Testis (tissue), 3 donors: ENCODE results near the gene ZNF683. TPM values are rescaled to one million over a fixed set of nuclear protein-coding genes. Genes with fewer than 3 reads are reported as not detected.

ENCODE experiments used
- DNase-seq: peaks from one replicate; pipeline ENCODE4 v3.0.0-alpha.2; 2019
- H3K27ac ChIP-seq, 2 donors: fragments of 200-600 bp; sonication (generic); one replicate each; pipeline ENCODE4 v1.5.1; 2019
- H3K27me3 ChIP-seq: fragments of 200-600 bp; sonication (generic); one replicate; pipeline ENCODE4 v1.5.1; 2019
- H3K36me3 ChIP-seq: fragments of 200-600 bp; sonication (generic); one replicate; pipeline ENCODE4 v1.5.1; 2017; ENCODE audit warnings: low read depth; ENCODE audit errors: missing control alignments
- H3K4me1 ChIP-seq: fragments of 200-600 bp; sonication (generic); one replicate; pipeline ENCODE4 v1.5.1; 2019
- H3K4me3 ChIP-seq, 2 donors: fragments of 200-600 bp; sonication (generic); one replicate each; pipeline ENCODE4 v1.5.1; 2017 to 2019
- H3K9me3 ChIP-seq: fragments of 200-600 bp; sonication (generic); one replicate; pipeline ENCODE4 v1.5.1; 2017
- CTCF ChIP-seq, 3 experiments: fragments of 450-650 bp in 2 of 3; fragments of 200-600 bp in 1 of 3; sonication (generic) in 1 of 3; IDR thresholded peaks; one replicate each; pipeline ENCODE4 v1.5.1; 2016 to 2019; ENCODE audit warnings: antibody characterized with exemption in 3 of 3, mild to moderate bottlenecking in 2 of 3, moderate library complexity in 1 of 3
- POLR2A ChIP-seq: fragments of 450-650 bp; IDR thresholded peaks from one replicate; pipeline ENCODE4 v1.6.1; 2017; ENCODE audit warnings: antibody characterized with exemption, mild to moderate bottlenecking, moderate library complexity
- WGBS, 2 donors: methylation state at CpG; one replicate each; pipeline ENCODE4 v1.1.5; 2018; 5-methylcytosine and 5-hydroxymethylcytosine counted together
- intact Hi-C: fragments of 100-400 bp; cut with DNase I; formaldehyde crosslinking; loops from one replicate; pipeline ENCODE4 v1.15.1; 2023; ENCODE audit warnings: low total_unique reads
- polyA plus RNA-seq: library from polyadenylated mRNA; stranded (reverse); fragments of 350-450 nt; fragmentation: Illumina TruSeq; extraction: RNeasy Lipid Tissue Mini Kit (QIAGEN cat#74804); gene quantifications from one replicate; pipeline ENCODE4 v1.2.3, GENCODE V29; 2014; ENCODE audit warnings: low read depth, low replicate concordance; ENCODE audit not compliant: insufficient read depth
- total RNA-seq, 2 donors: library from RNA; depleted of rRNA; stranded (reverse); fragments of >200 nt; gene quantifications; one replicate each; pipeline ENCODE4 v1.2.3, GENCODE V29; 2016

The ZNF683 gene
- total and polyA plus RNA-seq, 3 donors from 2014 or later = 22.9 to 87.5 (median 63.9) TPM

- H3K4me3 ChIP-seq = no peak overlapping the region
- no peak for DNase-seq
- WGBS, 2 donors = 75 to 89% methylated on average over 5 of the region's 5 CpGs
- intact Hi-C loops = no loop called here
- TF ChIP-seq POLR2A (no peak), CTCF (IDR thresholded peaks at IDR 0.05) (no peak)
- no peaks in the 10 kb centered on the region for H3K36me3 ChIP-seq
- no peaks in the 10 kb centered on the region for H3K4me1 ChIP-seq
- H3K27me3 ChIP-seq = no peaks in the 10 kb centered on the region
- H3K27ac ChIP-seq = no peak overlapping the region
- no peaks in the 10 kb centered on the region for H3K9me3 ChIP-seq
Measured at GRCh38 chr1:26349877-26350244, 22.7 kb downstream of the ZNF683 start.

- no peak for DNase-seq
- no peaks in the 10 kb centered on the region for H3K4me1 ChIP-seq
- TF ChIP-seq CTCF (IDR thresholded peaks at IDR 0.05) (no peak), POLR2A (no peak)
- intact Hi-C loops = no loop called here
- 81 to 87% methylated on average over 7 of the region's 7 CpGs for WGBS, 2 donors
- no peaks in the 10 kb centered on the region for H3K27me3 ChIP-seq
- H3K9me3 ChIP-seq = no peaks in the 10 kb centered on the region
- H3K4me3 ChIP-seq = no peak overlapping the region
- no peaks in the 10 kb centered on the region for H3K36me3 ChIP-seq
- no peak overlapping the region for H3K27ac ChIP-seq
Measured at GRCh38 chr1:26349188-26349876, 23.2 kb downstream of the ZNF683 start.

- DNase-seq = no peak
- Histone ChIP-seq H3K4me3 (no peak overlapping the region), H3K36me3 (no peaks in the 10 kb centered on the region), H3K27ac (no peak overlapping the region), H3K27me3 (no peaks in the 10 kb centered on the region), H3K4me1 (no peaks in the 10 kb centered on the region), H3K9me3 (no peaks in the 10 kb centered on the region)
- TF ChIP-seq POLR2A = no peak
- WGBS, 2 donors = 79% methylated on average over 9 to 10 of the region's 10 CpGs
- intact Hi-C loops = no loop called here
Measured at GRCh38 chr1:26346274-26347033, 26.1 kb downstream of the ZNF683 start.

GRCh38 chr1:26345718-26346117, 26.8 kb downstream of the ZNF683 start:
- TF ChIP-seq CTCF (IDR thresholded peaks at IDR 0.05) = no peak
- no peak for TF ChIP-seq POLR2A
- intact Hi-C loops = no loop called here
- Histone ChIP-seq H3K4me1 (no peaks in the 10 kb centered on the region), H3K36me3 (no peaks in the 10 kb centered on the region), H3K4me3 (no peak overlapping the region), H3K27ac (no peak overlapping the region), H3K27me3 (no peaks in the 10 kb centered on the region), H3K9me3 (no peaks in the 10 kb centered on the region)
- WGBS, 2 donors = 90% methylated on average over 7 of the region's 15 CpGs; no CpG with 5 or more reads in 1 of the 2 donors
- DNase-seq = no peak

GRCh38 chr1:26344147-26344920, 28.2 kb downstream of the ZNF683 start:
- no peak overlapping the region for H3K27ac ChIP-seq

More at GRCh38 chr1:26344147-26344920, 28.2 kb downstream of the ZNF683 start:
- no peaks in the 10 kb centered on the region for H3K9me3 ChIP-seq
- no peak overlapping the region for H3K4me3 ChIP-seq
- H3K27me3 ChIP-seq = no peaks in the 10 kb centered on the region
- no peak for DNase-seq
- intact Hi-C loops = no loop called here
- H3K4me1 ChIP-seq = no peaks in the 10 kb centered on the region
- no peak for TF ChIP-seq CTCF (IDR thresholded peaks at IDR 0.05)
- TF ChIP-seq POLR2A = no peak
- H3K36me3 ChIP-seq = no peaks in the 10 kb centered on the region
- WGBS, 2 donors = 85 to 93% methylated on average over 11 to 15 of the region's 15 CpGs
